Stimulated activated naive CD8-positive, alpha-beta T cell treated with anti-CD3 and anti-CD28 coated beads, Interleukin-15, amount 100 ng/mL, for 72 hours (primary cell): ENCODE data around the gene CDA.
"Not testable (repeated sequence)": the region's sequence is repeated elsewhere in the genome, so short reads cannot be mapped to it uniquely, and the experiment has no call there.

Experiments
- ATAC-seq: fragments of 150-1000 bp; cut with Tn5 transposase; 2 replicates; pipeline ENCODE4 v1.10.0; 2021; ENCODE audit warnings: mild to moderate bottlenecking, moderate library complexity
- DNase-seq, 2 donors: peaks; one replicate each; pipeline ENCODE4 v3.0.0; 2021 to 2022
- H3K27ac Mint-ChIP-seq, 2 donors: one replicate each; pipeline ENCODE4 v1.8.0; 2022; ENCODE audit warnings: mild to moderate bottlenecking in 2 of 2, mixed read lengths in 2 of 2, moderate library complexity in 2 of 2
- H3K27me3 Mint-ChIP-seq: one replicate; pipeline ENCODE4 v1.8.0; 2022; ENCODE audit warnings: mixed read lengths
- H3K4me1 Mint-ChIP-seq: one replicate; pipeline ENCODE4 v1.8.0; 2022; ENCODE audit warnings: mild to moderate bottlenecking, mixed read lengths
- H3K4me3 Mint-ChIP-seq, 2 donors: one replicate each; pipeline ENCODE4 v1.8.0; 2022; ENCODE audit warnings: mild to moderate bottlenecking in 2 of 2, mixed read lengths in 2 of 2, moderate library complexity in 1 of 2
- H3K9me3 Mint-ChIP-seq, 2 donors: one replicate each; pipeline ENCODE4 v1.8.0; 2022; ENCODE audit warnings: mixed read lengths in 2 of 2

The CDA gene

DNA sequence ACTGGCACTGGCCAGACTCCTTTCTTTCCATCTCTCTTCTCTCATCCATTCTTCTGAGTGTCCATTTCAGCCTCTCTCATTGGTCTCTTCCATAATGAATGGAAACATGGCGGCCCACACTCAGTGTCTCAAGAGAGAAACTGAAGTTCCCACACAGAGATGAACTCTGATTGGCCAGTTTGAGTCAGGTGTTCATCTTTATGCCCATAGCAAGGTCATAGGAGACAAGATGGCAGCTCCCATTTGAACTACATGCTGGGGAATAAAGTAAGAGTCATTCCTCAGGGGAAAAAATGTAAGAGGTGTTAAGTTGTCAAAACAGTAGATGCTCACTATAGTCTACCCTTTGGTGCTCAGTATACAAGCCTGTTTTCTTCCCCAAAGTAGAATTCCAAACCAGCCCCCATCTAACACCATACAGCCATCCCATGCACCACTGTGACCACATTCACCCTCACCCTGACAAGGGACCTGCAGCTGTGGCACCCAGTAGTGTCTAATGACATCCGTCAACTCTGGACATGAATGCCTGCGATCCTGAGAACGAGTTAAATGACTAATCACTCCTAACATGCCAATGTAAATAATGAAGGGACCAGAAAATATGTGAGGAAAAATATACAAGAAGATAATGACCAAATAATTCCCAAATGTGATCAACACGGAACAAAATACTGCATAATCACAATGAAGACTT is 12.4 kb downstream of the CDA start:
- no peak overlapping the region for H3K27ac Mint-ChIP-seq
- H3K4me3 Mint-ChIP-seq, result no peak overlapping the region
- no peaks in the 10 kb centered on the region for H3K27me3 Mint-ChIP-seq
- ATAC-seq, result no peak
- H3K4me1 Mint-ChIP-seq, result no peaks in the 10 kb centered on the region
- no peak for DNase-seq
- no peaks in the 10 kb centered on the region for H3K9me3 Mint-ChIP-seq

GRCh38 chr1:20602851-20603450 is 14.1 kb downstream of the CDA start:
- no peak overlapping the region for H3K27ac Mint-ChIP-seq

DNA sequence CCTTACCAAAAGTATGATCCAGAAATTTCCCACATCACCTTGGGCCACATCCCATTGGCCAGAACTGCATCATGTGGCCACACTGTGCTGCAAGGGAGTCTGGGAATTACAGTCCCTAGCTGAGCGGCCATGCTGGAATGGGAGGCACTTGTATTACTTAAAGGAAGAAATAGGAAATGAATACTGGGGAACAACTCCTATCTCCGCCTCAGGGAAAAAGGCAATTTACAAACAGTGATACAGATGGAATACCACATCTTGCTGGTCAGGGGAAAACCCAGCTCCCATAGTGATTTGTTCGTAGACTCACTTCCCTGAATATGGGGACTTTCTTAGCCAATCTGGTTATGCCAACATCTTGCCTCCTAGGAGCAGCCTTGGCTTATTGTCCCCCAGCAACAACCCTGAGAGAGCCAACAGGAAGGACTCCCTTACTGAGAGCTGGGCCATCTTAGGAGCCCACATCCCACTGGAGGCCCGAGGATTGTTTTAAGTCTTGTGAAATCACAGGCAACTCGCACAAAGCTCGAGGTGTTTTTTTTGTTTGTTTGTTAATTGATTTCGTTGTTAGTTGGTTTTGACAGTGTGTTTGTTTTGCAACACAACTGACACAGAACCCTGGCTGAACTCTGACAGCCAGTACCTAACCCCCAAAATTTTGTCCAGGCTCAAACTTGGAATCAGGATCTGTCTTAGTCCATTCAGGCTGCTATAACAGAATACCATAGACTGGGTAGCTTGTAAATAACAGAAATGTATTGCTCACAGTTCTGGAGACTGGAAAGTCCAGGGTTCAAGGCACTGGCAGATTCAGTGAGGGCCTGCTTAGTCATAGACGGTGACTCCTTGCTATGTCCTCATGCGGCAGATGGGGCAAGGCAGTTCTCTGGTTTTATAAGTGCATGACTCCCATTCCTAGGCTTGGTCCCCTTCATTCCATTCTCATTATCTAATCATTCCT is 14.9 kb downstream of the CDA start:
- no peak overlapping the region for H3K4me3 Mint-ChIP-seq
- H3K27ac Mint-ChIP-seq, result no peak overlapping the region
- DNase-seq (no peak), ATAC-seq (no peak)
- H3K4me1 Mint-ChIP-seq, result no peaks in the 10 kb centered on the region
- no peaks in the 10 kb centered on the region for H3K9me3 Mint-ChIP-seq
- H3K27me3 Mint-ChIP-seq, result no peaks in the 10 kb centered on the region

More at GRCh38 chr1:20602851-20603450, 14.1 kb downstream of the CDA start:
- Mint-ChIP-seq H3K4me3 (no peak overlapping the region), H3K27me3 (no peaks in the 10 kb centered on the region), H3K9me3 (no peaks in the 10 kb centered on the region), H3K4me1 (no peaks in the 10 kb centered on the region)
- ATAC-seq (no peak), DNase-seq (no peak)

- no peaks in the 10 kb centered on the region for H3K9me3 Mint-ChIP-seq
- H3K4me3 Mint-ChIP-seq, result no peak overlapping the region
- no peaks in the 10 kb centered on the region for H3K4me1 Mint-ChIP-seq
- H3K27me3 Mint-ChIP-seq, result no peaks in the 10 kb centered on the region
- DNase-seq, result no peak
- ATAC-seq, result no peak
- no peak overlapping the region for H3K27ac Mint-ChIP-seq
Observed at GRCh38 chr1:20604678-20605077, 15.8 kb downstream of the CDA start.

DNA sequence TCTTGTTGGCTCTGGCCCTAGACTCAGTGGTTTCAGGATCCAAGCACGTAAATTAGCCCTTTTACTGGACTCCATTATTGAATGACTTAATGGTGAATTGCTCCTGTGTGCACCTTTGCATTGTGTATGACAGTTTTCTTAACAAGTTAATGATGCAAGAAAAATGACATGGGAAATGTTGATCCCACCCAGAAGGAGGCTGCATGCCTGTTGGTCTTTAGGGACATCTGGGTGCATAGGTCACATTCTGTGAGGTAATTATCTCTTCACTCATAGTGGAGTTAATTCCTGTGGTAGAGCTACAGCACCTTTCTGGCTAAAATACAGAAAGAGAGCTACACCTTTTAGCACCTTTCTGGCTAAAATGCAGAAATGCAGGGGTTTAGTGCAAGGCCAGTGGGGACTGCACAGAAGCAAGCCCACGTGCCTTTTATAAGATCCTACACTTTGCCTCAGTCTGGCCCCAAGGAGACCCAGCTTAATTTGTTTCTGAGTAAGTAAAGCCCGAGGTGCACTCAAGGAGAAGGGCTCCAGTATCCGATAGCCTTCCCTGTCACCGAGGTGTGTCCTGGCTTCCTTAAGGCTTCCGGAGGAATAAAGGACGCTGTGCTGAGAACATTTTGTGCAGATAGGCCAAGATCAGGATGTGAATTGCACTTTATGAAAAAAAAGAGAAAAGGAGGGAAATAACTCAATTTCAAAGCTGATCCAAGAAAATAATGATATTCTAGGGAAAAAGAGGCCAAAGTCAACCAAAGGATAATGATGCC is 18.1 kb downstream of the CDA start:
- not testable (repeated sequence) for H3K4me3 Mint-ChIP-seq, ATAC-seq, H3K27ac Mint-ChIP-seq, H3K9me3 Mint-ChIP-seq, H3K4me1 Mint-ChIP-seq, H3K27me3 Mint-ChIP-seq, DNase-seq

DNA sequence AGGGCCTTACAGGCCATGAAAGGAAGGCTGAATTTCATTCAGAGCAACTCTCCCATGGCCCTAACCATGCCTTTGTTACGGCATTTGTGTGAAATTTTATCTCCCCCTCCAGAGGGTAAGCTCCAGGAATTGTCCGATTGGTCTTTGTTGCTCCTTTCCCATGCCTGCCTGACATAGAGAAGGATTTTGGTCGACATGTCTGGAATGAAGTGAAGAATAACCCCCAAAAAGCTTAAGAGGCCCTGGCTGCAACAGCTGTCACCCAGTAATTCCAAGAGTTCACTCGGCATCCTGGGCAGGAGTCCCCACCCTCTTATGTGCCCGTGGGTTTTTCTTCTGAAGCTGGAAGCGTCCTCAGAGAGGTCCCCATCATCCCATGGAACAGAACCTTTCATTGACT is 20.6 kb downstream of the CDA start:
- Mint-ChIP-seq H3K9me3 (no peaks in the 10 kb centered on the region), H3K4me3 (no peak overlapping the region), H3K27me3 (peaks cover 7% of the 10 kb centered on the region), H3K27ac (no peak overlapping the region), H3K4me1 (no peaks in the 10 kb centered on the region)
- ATAC-seq (no peak), DNase-seq (no peak)

DNA sequence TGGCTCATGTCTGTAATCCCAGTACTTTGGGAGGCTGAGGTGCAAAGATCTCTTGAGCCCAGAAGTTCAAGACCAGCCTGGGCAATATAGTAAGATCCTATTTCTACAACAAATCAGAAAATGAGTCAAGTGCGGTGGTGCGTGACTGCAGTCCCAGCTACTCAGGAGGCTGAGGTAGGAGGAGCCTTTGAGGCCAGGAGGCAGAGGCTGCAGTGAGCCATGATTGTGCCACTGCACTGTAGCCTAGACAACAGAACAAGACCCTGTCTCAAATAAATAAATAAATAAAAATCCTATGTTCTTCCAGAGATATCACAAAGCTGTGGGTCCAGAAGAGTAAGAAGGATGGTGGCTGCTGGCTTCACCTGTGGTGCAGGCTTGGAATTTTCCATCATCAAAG is 22.1 kb downstream of the CDA start:
- Mint-ChIP-seq H3K4me1 (no peaks in the 10 kb centered on the region), H3K9me3 (no peaks in the 10 kb centered on the region), H3K27ac (peak overlapping the region in 1 of 2 donors; percentile 54), H3K4me3 (no peak overlapping the region), H3K27me3 (peaks cover 8% of the 10 kb centered on the region)
- DNase-seq (no peak), ATAC-seq (no peak)

DNA sequence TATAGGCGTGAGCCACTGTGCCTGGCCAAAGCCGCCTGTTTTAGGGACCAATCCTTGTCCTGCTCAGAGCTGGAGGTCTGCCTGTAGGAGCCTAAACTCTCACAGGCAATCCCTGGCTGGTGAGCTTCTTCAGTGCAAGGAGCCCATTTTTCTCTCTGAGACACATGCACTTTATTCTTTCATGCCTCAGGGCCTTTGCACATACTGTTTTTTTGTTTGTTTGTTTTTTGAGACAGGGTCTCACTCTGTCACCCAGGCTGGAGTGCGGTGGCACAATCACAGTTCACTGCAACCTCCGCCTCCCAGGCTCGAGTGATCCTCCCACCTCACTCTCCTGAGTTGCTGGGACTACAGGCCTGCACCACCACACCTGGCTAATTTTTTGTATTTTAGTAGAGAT is 22.8 kb downstream of the CDA start:
- Mint-ChIP-seq H3K27ac (no peak overlapping the region), H3K4me1 (no peaks in the 10 kb centered on the region), H3K27me3 (peaks cover 8% of the 10 kb centered on the region), H3K4me3 (no peak overlapping the region), H3K9me3 (no peaks in the 10 kb centered on the region)
- no peak for ATAC-seq
- no peak for DNase-seq

DNA sequence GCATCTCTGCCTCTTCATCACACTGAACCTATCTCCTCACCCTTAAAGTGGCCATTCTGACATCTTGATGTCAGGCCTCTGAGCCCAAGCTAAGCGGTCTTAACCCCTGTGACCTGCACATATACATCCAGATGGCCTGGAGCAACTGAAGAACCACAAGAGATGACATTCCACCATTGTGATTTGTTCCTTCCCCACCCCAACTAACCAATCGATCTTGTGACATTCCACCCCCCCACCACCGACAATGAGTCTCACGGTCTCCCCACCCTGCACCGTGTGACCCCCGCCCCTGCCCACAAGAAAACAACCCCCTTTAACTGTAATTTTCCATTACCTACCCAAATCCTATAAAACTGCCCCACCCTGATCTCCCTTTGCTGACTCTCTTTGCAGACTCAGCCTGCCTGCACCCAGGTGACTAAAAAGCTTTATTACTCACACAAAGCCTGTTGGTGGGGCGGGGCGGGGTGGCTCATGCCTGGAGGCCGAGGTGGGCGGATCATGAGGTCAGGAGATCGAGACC is 23.4 kb downstream of the CDA start:
- no peak for DNase-seq
- peak overlapping the region; percentile 24 to 42 for H3K27ac Mint-ChIP-seq

DNA sequence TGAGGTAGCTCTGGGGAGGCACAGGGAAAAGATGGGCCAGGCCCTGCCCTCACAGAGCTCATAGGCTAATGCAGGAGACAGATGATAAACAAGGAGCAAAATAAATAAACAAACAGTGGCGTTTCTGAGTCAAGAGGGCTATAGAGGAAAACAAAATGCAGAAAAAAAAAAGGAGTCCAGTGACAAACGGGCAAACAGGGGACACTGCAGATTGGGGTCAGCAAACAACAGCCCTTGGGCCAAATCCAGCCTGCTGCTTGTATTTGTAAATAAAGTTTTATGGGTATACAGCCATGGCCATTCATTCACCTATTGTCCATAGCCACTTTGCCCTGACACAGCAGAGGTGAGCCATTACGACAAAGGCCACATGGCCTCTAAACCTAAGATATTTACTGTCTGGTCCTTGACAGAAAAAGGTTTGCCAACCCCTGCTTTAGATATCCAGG is 25.3 kb downstream of the CDA start:
- Mint-ChIP-seq H3K4me3 (no peak overlapping the region), H3K27me3 (peaks cover 16% of the 10 kb centered on the region), H3K27ac (no peak overlapping the region), H3K9me3 (no peaks in the 10 kb centered on the region), H3K4me1 (no peaks in the 10 kb centered on the region)
- ATAC-seq (no peak), DNase-seq (no peak)

More for the DNA sequence above, 23.4 kb downstream of the CDA start:
- no peaks in the 10 kb centered on the region for H3K4me1 Mint-ChIP-seq
- peaks cover 8% of the 10 kb centered on the region for H3K27me3 Mint-ChIP-seq
- H3K4me3 Mint-ChIP-seq, result no peak overlapping the region
- no peak for ATAC-seq
- no peaks in the 10 kb centered on the region for H3K9me3 Mint-ChIP-seq

DNA sequence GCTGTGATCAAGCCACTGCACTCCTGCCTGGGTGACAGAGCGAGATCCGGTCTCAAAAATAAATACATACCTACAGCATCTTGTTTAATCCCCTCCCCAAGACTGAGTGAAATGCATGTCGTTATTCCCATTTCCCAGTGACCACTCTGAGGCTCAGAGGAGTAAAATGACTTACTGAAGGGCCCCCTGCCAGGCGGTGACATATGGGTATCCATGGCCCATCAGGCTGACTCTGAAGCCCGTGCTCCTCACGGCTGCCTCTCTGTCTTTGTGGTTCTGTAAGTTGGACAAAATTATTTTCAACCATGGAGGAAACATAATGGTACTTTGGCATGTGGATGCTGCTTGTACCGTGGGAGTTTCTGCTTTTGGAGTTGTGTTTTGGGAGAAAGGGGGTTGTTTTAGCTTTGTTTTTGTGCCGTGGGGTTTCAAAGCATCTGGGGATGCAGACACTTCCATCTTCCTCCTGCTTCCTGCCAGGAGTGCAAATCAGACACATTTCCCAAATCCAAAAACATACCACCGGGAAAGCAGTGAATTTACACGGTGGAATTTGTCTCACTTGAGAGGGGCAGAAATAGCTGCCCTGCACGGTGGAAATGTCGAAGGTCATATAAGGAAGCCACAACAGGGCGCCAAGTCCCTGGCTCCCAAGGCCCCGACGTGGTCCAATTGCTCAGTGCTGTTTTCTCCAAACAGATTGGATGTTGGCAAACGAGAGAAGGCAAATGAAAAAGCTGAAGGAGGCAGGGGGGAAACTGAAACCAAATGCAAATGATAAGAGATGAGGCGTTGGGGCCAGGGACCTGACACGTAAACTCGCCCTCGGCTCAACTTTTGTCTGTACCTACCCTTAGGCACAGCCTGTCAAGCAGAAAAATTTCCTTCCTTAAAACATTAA is 27.3 kb downstream of the CDA start:
- Mint-ChIP-seq H3K4me3 (no peak overlapping the region), H3K27ac (no peak overlapping the region), H3K9me3 (no peaks in the 10 kb centered on the region), H3K4me1 (no peaks in the 10 kb centered on the region), H3K27me3 (peaks cover 16% of the 10 kb centered on the region)
- DNase-seq, result no peak
- no peak for ATAC-seq

DNA sequence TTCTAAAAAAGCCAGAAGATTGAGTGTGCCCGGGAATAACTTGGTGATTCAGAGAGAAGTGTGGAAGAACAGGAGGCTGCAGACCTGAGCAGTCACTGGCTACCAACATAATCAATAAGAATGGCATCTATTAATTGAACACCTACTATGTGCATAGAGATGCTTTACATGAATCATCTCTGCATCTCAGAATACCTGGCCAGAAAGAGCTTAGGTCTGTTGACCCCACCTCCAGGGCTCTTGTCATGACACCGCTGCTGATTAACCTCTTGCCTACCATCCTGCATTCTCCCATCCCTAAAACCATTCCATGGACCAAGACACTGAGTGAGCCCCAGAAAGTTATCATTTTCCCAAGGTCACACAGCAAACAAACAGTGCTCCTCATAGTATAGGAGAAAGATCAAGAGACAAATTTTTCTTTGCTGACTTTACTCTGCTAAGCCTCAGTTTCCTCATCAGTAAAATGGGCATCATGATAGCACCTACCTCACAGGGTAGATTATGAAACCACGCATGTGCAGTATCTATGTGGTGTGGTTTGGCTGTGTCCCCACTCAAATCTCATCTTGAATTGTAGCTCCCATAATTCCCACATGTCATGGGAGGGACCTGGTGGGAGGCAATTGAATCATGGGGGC is 28.1 kb downstream of the CDA start:
- Mint-ChIP-seq H3K4me3 (no peak overlapping the region), H3K4me1 (no peaks in the 10 kb centered on the region), H3K27me3 (peaks cover 16% of the 10 kb centered on the region), H3K9me3 (no peaks in the 10 kb centered on the region), H3K27ac (no peak overlapping the region)
- ATAC-seq, result no peak
- no peak for DNase-seq

GRCh38 chr1:20618550-20618949 is 29.7 kb downstream of the CDA start:
- ATAC-seq (no peak), DNase-seq (no peak)
- Mint-ChIP-seq H3K27me3 (peaks cover 16% of the 10 kb centered on the region), H3K9me3 (no peaks in the 10 kb centered on the region), H3K4me3 (no peak overlapping the region), H3K4me1 (no peaks in the 10 kb centered on the region), H3K27ac (peak overlapping the region in 1 of 2 donors; percentile 55)

DNA sequence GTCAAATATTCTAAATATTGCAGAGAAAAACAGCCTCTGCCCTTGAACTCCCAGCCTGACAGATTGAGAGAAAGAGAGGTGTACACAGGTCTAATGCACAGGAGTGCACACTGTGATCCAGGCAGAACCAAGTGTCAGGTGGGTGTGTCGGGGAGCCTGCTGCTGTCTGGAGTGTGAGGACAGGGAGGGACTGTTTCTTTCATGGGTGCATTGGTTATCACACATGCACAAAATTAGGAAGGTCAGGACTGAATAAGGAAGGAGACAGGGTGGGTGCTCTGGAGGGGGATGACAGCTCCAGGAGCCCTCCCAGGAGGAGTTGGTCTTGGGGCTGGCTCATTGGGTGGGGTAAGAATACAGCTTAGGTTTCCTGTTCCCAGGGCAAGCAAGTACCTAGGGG is 31.1 kb downstream of the CDA start:
- Mint-ChIP-seq H3K4me1 (no peaks in the 10 kb centered on the region), H3K27me3 (peaks cover 8% of the 10 kb centered on the region), H3K4me3 (no peak overlapping the region), H3K27ac (no peak overlapping the region), H3K9me3 (no peaks in the 10 kb centered on the region)
- DNase-seq (no peak), ATAC-seq (no peak)
